Right renal cortex interstitium (tissue), 3 donors: Measurements from ENCODE around the gene ATP8A2. TPM values are rescaled to one million over a fixed set of nuclear protein-coding genes. Genes with fewer than 3 reads are reported as not detected.

Source experiments
- DNase-seq, 3 donors: peaks; one replicate each; pipeline ENCODE4 v3.0.0-alpha.2; 2013; ENCODE audit warnings: low read depth in 3 of 3, low spot score in 2 of 3
- polyA plus RNA-seq, 3 donors: library from polyadenylated mRNA; unstranded; fragments of 120-200 nt; gene quantifications; one replicate each; pipeline ENCODE4 v1.2.1, GENCODE V29; 2013; ENCODE audit not compliant: insufficient read length in 3 of 3

The ATP8A2 gene
- polyA plus RNA-seq, 3 donors: 5.5 to 7.2 (median 6.3) TPM

GRCh38 chr13:25872481-25873241 lies 500.9 kb downstream of the ATP8A2 start:
- no peak for DNase-seq

GRCh38 chr13:25873242-25873612 lies 501.5 kb downstream of the ATP8A2 start:
- no peak for DNase-seq

GRCh38 chr13:25874064-25874737 lies 502.4 kb downstream of the ATP8A2 start:
- no peak for DNase-seq

- DNase-seq: no peak
Measured at GRCh38 chr13:25874907-25875306, 503.1 kb downstream of the ATP8A2 start.

- DNase-seq: no peak
Measured at GRCh38 chr13:25876247-25876646, 504.5 kb downstream of the ATP8A2 start.

GRCh38 chr13:25879466-25879865 lies 507.7 kb downstream of the ATP8A2 start:
- no peak for DNase-seq

- DNase-seq: no peak
Measured at GRCh38 chr13:25881136-25881926, 509.6 kb downstream of the ATP8A2 start.

GRCh38 chr13:25881971-25882451 lies 510.2 kb downstream of the ATP8A2 start:
- DNase-seq: peak; percentile 54 to 80 (median 61)

GRCh38 chr13:25882466-25883357 lies 510.9 kb downstream of the ATP8A2 start:
- no peak for DNase-seq

- DNase-seq: no peak
Measured at GRCh38 chr13:25885418-25885817, 513.6 kb downstream of the ATP8A2 start.

- no peak for DNase-seq
Measured at GRCh38 chr13:25886438-25887214, 514.9 kb downstream of the ATP8A2 start.

- DNase-seq: no peak
Measured at GRCh38 chr13:25887962-25888655, 516.3 kb downstream of the ATP8A2 start.

GRCh38 chr13:25890671-25891212 lies 519.0 kb downstream of the ATP8A2 start:
- DNase-seq: no peak

- DNase-seq: no peak
Measured at GRCh38 chr13:25898991-25899390, 527.2 kb downstream of the ATP8A2 start.

GRCh38 chr13:25899464-25899863 lies 527.7 kb downstream of the ATP8A2 start:
- DNase-seq: no peak

GRCh38 chr13:25899952-25900351 lies 528.2 kb downstream of the ATP8A2 start:
- no peak for DNase-seq

GRCh38 chr13:25901460-25902376 lies 529.9 kb downstream of the ATP8A2 start:
- no peak for DNase-seq

- no peak for DNase-seq
Measured at GRCh38 chr13:25902455-25902854, 530.7 kb downstream of the ATP8A2 start.
